GM21786 (cell line): Measurements from ENCODE around the gene ZNF471.

Experiments
- ATAC-seq: cut with Tn5 transposase; IDR thresholded peaks from one replicate; pipeline ENCODE4 v1.9.1; 2021; ENCODE audit not compliant: unreplicated experiment

ZNF471 gene

DNA sequence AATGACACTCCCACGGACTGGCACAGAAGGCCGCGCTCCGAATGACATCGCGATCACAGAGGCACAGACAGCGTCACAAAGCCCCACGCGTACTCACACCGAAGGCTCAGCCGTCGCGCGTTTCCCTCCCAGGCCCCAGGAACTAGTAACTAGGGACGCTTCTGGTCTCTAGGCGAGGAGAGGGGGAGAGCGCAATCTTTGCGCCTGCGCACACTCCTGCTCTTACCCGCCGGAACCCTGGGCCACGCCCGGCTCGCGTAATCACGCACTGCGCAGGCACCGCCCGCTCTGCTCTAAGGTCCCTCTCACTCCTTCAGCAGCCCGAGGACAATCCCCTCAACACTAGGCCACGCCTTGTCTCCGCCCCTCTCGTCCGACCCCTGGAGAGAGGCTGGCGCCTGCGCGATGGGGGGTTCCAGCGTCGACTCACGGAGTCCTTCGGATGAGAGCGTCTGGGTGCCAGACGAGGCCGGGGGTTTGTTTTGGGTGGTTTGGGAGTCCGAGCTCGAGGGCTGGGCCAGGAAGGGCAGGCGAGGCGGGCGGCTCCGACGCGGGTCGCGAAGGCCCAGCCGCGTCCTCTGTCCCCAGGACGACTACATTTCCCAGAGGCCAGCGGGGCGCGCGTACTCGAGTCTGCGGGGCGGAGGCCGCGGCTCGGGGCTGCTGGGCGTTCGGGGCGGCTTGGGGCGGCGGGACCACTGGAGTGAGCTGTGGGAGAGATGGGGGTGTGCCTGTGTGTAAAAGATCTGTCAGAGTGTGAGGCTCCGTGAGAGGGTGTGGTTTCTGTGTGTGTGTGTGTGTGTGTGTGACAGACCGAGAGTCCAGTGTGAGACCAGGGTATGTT is at the start of gene ZNF471:
TSS of gene ZNF471 (plus strand) at position 410 of the 844 bp plus-strand sequence. CDS start 3,717 bp downstream, outside the sequence.
- ATAC-seq = peak; percentile 90

DNA sequence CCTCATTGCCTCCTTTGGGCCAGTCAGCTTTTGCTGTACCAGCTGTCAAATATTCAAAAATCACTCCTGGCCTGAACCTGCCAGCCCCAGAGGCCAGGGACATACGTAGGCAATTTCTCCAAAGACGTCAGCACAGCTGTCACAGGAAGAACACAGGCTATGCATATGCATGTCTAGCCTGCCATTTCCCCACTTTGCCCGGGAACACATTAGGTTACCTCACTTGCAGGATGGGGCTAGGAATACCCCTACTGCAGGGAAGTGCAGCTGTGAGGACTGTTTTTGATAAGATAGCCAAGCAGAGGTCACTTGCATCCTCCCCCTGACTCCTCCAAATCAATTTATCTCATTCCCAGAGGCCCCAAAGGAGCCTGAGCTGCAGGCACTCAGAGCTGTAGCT is 33.3 kb upstream of the ZNF471 start:
- ATAC-seq = no peak

DNA sequence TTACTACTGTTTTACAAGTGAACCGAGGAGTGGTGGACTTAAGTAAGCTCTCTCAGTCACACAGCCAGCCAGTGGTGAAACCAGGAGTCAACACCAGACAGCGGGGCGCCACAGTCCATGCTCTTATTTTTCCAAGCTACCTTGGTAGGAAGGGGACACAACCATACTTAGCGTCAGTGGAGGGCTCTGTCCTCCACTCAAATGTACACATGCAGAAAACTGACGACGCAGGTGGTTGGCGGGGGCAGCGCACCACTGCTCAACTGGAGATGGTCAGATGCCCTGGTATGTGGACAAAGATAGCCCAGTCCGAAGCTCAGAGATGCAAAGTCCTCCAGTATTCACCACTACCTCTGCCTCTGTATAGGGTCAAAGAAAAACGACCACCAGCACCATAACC is 31.6 kb upstream of the ZNF471 start:
- ATAC-seq = no peak

DNA sequence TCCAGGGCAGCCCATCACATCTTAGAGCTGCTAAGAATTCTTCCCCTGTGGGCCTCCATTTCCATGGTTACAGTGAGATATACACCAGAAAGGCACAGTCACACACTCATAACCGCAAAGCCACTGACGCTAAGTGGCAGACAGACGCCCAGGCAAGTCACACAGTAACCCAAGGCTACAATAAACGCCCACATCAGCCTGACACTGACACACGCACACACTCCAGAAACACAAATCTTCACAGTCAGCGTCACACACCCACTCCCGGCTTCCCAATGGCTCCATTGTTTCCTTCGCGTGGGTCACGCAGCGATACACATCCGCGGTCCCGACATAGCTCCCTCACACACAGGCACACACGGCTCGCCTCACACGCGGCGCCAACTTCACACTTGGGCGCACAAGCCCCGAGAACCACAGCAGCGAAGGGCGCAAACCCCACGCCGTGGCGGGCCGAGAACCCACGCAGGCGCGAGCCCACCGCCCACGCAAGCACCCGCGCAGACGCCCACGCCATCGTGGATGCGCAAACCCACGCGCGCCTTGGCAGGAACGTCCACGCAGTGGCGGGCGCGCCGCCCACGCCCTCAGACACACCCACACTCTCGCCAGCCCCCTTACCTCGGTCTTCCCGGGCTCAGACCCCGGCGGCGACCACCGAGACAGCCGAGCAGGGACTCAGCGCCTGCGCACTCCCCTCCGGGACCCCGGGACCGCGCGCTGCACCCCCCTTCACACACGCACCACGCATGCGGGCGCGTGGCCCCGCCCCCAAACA is 30.8 kb upstream of the ZNF471 start, which contains the start of gene ZNF667:
TSS of gene ZNF667 (minus strand) at position 695 of the 778 bp plus-strand sequence. CDS start 14,975 bp downstream, outside the sequence.
- no peak for ATAC-seq

DNA sequence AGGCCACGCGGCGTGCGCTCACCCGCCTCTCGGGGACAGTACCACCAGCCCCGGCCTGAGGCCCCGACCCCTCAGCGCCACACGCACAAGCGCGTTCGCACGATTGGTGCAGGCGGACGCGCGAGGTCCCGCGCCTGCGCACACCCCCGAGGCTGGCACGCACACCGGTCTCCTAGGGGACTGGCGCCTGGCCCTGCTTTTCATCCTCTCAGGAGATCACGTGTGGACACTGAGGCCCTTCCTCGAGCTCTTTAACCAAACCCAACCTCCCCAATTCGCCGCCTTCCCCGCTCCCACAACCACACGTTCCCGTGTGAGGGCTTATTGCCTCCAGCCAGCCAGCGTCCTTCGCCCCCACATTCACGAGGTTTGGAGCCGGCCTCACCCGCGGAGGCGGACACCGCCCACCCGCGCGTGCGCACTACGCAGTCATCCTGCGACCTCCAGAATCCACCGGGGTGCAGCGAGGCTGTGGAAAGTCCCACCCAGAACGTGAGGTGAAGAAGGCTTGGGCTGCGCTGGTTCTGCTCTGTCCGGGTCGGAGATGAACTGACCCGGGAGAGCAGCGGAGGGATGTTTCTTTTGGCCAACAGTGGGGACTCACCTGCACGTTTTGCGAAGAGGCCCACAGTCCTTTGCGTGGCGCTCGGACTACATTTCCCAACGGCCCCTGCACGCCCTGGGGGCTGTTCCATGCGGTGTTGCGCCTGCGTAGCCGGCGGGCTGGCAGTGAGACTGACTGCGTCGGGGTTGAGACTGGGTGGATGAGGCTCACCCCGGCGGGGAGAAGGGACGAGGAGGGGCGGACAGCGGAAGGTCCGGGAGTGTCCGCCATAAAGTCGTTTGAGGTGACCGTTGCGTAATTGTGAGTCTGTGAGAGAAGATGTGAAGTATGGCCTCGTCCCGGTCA is 30.0 kb upstream of the ZNF471 start:
- ATAC-seq = no peak

DNA sequence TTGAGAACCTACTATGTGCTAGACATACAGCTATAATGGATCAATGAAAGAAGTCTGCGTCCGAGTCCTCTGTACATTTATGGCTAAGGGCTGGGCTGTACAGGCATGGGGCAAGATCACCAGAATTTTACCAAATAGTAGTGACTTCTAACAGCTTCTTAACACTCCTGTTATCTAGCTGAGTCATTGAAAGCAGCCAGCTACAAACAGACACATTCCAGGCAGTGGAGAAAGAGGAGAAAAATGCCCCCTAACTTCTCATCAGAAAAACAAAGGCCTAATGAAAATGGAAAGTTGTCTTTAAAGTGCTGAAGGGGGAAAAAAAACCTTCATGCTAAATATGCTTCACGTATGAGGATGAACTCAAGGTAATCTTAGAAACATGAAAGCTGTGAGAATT is 16.3 kb upstream of the ZNF471 start:
- no peak for ATAC-seq

DNA sequence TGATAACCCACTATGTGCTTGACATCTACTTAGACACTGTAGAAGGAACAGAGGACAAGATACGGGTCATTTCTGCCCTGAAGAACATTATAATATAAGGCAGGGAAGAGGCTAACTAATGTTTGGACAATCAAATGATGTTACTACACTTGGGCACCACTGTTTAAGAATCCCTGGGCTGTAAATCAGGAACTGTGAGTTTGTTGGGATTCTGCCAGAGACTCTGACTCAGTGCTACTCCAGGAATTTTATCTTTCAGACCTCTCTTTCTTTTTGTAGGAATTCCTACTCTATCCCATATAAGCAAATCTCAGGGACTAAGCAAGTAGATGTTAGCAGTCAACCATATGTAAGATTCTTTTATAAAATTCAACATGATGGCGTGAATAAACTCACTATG is 3.1 kb upstream of the ZNF471 start:
- no peak for ATAC-seq

DNA sequence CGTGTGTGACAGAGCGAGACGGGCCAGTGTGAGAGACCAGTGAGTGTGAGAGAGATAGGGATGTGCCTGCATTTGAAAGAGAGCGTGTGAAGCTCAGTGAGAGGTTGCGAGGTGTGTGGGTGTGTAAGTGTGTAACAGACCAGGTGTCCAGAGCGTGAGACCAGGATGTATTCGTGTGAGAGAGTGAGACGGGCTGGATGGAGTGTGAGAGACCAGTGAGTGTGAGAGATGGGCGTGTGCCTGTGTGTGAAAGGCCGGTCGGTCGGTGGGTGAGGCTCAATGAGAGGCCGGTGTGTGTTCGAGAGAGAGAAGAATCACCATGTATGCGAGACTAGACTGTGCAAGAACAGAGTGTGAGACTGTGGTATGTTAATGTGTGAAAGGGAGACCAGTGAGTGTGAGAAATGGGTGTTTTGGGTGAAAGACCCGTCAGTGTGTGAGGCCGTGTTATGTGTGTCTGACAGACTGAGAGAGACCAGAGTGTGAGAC is 679 bp downstream of the ZNF471 start:
- ATAC-seq = no peak

DNA sequence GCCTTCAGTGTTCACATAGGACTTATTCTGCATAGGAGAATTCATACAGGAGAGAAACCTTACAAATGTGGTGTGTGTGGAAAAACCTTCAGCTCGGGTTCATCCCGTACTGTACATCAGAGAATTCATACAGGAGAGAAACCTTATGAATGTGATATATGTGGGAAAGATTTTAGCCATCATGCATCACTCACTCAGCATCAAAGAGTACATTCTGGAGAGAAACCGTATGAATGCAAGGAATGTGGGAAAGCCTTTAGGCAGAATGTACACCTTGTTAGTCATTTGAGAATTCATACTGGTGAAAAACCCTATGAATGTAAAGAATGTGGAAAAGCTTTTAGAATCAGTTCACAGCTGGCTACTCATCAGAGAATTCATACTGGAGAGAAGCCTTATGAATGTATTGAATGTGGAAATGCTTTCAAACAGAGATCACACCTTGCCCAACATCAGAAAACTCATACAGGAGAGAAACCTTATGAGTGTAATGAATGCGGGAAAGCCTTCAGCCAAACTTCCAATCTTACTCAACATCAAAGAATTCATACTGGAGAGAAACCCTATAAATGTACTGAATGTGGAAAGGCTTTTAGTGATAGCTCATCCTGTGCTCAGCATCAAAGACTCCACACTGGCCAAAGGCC is 17.7 kb downstream of the ZNF471 start:
- no peak for ATAC-seq

DNA sequence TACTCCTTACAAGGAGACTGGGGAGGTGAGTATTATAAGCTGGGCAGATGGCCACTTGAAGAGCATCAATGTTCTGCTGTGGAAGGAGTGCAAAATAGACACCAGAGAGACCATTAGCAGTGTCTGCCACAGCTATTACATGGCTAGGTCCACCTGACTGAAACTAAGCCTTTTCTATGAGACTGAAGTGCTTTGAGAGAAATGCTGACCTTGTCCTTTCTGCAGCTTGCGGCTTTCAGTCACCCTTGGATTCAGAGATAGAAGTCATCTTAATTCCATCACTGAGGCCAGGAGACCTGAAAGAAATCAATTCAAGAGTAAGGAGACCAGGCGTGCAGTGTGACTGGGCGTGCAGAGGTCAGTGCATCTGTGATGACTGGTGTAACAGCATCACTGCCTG is 29.8 kb downstream of the ZNF471 start:
- no peak for ATAC-seq

DNA sequence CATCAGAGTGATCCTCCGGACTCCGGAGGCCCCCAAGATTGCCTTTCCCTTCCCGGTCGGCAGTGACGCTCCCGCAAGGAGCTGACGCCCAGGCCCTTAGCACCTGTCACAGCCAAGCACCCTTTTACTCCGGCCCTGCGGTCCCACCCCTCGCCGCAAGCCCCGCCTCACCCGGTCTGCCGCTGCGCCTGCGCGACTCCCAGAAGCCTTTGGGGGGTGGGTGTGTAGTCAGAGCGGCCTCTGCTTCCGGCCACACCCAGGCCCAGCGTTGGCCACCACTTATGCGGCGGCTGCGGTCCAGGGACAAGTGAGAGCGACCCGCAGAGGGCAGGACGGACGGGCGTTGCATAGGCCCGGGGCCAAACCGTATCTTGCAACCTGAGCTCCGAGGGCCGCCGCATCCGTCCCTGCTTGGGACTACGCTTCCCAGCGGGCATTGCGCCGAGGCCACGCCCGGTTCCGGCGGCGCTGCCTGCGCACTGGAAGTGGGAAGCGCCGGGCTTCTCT is 30.7 kb downstream of the ZNF471 start:
- ATAC-seq = peak; percentile 88

DNA sequence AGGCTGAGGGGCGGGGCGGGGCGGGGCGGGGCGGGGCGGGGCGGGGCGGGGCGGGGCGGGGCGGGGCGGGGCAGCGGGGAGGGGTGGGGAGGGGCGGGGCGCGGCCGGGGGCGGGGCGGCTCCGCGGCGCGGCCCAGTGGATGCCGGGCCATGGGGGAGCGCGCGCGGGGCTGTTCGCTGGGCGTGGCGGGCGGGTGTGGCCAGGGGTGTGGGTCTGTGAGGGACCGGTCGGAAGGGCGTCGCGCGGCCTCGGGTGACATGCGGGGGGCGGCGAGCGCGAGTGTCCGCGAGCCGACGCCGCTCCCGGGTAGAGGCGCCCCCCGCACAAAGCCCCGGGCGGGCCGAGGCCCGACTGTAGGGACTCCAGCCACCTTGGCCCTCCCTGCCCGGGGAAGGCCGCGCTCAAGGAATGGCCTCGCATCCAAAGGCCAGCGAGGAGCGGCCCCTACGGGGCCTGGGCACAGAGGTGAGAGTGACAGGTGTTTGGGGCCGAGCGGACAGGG is 31.2 kb downstream of the ZNF471 start, which contains the start of gene ZFP28:
TSS of gene ZFP28 (plus strand) at position 188 of the 503 bp plus-strand sequence. CDS start at position 259, 71 bp downstream.
- peak; percentile 41 for ATAC-seq

DNA sequence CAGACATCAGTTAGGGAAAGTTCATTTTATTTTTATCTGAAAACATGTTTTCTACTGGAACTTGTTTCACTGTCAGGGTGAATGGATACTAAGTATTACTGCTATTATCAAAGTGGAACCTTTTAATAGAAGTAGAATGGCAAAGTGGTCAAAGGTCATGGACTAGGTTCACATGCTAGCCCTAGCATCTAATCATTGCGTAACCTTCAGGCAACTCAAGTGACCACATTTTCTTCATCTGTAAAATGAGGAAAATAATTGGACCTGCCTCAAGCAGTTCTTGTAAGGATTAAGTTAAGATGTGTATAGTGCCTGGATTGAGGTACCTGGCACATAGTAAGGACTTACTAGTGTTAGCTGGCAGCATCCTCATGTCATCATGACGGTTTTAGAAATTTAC is 36.1 kb downstream of the ZNF471 start:
- ATAC-seq = no peak

DNA sequence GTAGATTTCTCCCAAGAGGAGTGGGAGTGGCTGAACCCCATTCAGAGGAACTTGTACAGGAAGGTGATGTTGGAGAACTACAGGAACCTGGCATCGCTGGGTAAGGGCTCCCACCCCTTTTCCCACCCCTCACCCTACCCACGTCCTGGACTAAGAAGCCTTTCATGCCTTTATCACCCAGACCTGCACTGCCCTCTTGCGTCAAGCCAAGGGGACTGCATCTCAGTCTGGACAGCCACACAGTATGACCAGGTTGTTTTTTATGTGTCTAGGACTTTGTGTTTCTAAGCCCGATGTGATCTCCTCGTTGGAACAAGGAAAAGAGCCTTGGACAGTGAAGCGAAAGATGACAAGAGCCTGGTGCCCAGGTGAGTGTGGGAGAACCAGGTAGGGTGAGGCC is 39.9 kb downstream of the ZNF471 start:
- no peak for ATAC-seq

DNA sequence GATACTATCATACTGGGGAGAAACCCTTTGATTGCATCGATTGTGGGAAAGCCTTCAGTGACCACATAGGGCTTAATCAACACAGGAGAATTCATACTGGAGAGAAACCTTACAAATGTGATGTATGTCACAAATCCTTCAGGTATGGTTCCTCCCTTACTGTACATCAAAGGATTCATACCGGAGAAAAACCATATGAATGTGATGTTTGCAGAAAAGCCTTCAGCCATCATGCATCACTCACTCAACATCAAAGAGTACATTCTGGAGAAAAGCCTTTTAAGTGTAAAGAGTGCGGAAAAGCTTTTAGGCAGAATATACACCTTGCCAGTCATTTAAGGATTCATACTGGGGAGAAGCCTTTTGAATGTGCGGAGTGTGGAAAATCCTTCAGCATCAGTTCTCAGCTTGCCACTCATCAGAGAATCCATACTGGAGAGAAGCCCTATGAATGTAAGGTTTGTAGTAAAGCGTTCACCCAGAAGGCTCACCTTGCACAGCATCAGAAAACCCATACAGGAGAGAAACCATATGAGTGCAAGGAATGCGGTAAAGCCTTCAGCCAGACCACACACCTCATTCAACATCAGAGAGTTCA is 46.7 kb downstream of the ZNF471 start:
- ATAC-seq = no peak

DNA sequence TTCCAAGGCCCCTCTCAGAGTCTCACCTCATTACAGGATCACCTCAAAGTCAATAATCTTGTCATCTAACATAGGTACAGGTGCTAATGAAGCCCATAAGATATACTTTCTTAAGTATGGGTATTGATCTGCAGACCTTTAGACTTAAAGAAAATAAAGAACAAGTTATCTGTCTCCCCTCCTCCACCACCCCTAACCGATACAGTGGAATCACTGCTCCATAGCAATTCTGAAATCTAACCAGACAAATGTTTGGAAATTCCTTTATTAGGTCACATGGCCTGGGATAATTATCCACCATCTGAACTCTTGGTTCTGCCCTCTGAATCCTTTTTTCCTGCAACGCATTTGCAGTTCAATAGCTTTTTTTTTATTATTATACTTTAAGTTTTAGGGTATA is 55.1 kb downstream of the ZNF471 start:
- ATAC-seq = no peak

DNA sequence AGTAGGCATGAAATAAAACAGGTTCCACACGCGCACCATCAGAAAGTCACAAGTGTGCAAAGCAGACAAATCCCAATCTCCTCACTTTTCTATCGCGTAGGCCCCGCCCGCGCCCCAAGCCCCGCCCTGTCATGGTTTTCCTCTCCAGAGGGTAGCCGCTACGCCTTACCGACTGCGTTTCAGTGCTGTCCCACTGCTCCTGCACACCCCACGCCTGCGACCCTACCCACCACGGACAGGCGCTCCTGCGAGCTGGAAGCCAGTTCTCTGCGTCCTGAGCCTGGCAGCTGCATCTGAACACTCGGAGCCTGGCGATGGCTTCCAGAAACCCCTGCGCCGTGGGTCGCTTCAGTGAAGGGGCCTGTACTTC is 59.2 kb downstream of the ZNF471 start:
- peak; percentile 29 for ATAC-seq

DNA sequence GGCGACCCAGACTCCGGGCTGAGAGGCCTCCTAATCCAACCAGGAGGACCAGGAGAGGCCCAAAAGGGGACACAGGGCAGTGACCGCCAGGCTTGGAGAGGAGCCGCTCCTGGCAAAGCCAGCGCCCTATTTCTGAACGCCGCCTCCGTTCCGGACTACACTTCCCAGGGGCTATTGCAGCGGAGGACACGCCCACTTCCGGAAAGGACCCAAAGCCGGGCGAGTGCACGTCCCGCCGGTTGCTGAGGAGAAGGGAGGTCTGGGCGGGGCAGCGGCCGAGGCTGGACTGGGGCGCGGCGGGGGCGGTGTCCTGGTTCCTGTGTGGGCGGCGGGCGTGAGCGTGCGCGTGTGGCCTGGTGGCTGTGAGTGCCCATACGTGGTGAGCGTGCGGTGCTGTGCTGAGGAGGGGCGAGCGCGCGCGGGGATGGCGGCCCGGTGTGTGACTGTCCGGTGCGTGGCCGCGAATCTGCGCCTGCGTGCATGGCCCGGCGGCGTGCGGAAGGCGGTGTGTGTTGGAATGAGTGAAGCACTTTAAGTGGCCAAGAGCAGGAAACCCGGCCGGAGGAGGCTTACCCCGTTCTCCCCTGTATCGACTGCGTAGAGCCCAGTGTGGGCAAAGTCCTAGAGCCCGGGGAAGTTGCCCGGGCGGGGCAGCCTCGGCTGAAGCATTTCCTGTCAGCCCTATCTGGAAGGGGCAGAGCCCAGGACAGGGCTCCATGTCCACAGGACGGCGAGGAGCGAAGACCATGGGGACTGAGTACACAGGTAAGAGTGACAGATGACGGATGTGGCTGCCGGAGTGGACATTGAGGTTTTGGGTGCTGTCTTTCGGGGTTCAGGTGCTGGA is 59.8 kb downstream of the ZNF471 start, which contains the start of gene ZNF470:
TSS of gene ZNF470 (plus strand) at position 195 of the 847 bp plus-strand sequence. CDS start 2,844 bp downstream, outside the sequence.
- ATAC-seq = peak; percentile 96
